Stomach (tissue), 4 donors: ENCODE measurements around the gene ZNF547.

Source experiments
- EP300 ChIP-seq: sonication (generic); formaldehyde crosslinking; IDR thresholded peaks from one replicate; pipeline ENCODE4 v1.6.1; 2017; ENCODE audit warnings: antibody characterized with exemption
- POLR2A ChIP-seq, 4 donors: fragments of 450-650 bp; IDR thresholded peaks; one replicate each; pipeline ENCODE4 v1.6.1; 2016; ENCODE audit warnings: antibody characterized with exemption in 4 of 4, control low read depth in 2 of 4, mild to moderate bottlenecking in 1 of 4, moderate library complexity in 1 of 4
- POLR2AphosphoS5 ChIP-seq, 3 donors: sonication (generic); formaldehyde crosslinking; IDR thresholded peaks; one replicate each; pipeline ENCODE4 v1.6.1; 2016; ENCODE audit warnings: antibody characterized with exemption in 3 of 3
- TF ChIP-seq, protein P1 (sequence below), 7 experiments: fragments of 450-650 bp in 4 of 7; fragments of 200-600 bp in 3 of 7; sonication (generic) in 3 of 7; IDR thresholded peaks; one replicate each; pipeline ENCODE4 v1.5.1; 2016 to 2019; ENCODE audit warnings: antibody characterized with exemption in 7 of 7, control low read depth in 2 of 7, mild to moderate bottlenecking in 1 of 7

GRCh38 chr19:57350877-57351805, 12.2 kb upstream of the ZNF547 start, which contains the start of gene ZNF304:
- TF ChIP-seq, protein P1, sequence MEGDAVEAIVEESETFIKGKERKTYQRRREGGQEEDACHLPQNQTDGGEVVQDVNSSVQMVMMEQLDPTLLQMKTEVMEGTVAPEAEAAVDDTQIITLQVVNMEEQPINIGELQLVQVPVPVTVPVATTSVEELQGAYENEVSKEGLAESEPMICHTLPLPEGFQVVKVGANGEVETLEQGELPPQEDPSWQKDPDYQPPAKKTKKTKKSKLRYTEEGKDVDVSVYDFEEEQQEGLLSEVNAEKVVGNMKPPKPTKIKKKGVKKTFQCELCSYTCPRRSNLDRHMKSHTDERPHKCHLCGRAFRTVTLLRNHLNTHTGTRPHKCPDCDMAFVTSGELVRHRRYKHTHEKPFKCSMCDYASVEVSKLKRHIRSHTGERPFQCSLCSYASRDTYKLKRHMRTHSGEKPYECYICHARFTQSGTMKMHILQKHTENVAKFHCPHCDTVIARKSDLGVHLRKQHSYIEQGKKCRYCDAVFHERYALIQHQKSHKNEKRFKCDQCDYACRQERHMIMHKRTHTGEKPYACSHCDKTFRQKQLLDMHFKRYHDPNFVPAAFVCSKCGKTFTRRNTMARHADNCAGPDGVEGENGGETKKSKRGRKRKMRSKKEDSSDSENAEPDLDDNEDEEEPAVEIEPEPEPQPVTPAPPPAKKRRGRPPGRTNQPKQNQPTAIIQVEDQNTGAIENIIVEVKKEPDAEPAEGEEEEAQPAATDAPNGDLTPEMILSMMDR (IDR thresholded peaks at IDR 0.05): no peak
- TF ChIP-seq POLR2AphosphoS5 (IDR thresholded peaks at IDR 0.05) (peak; percentile 46 to 77 (median 63)), EP300 (no peak), POLR2A (IDR thresholded peaks at IDR 0.05) (no peak)
